Mucosa of stomach (tissue), 1 donor: Measurements from ENCODE around the gene MYOD1.

Experiments
- H3K27me3 ChIP-seq: one replicate; pipeline ENCODE4 v1.7.0; 2013; ENCODE audit warnings: mild to moderate bottlenecking, low read length; ENCODE audit not compliant: control insufficient read depth, insufficient read depth
- H3K36me3 ChIP-seq: one replicate; pipeline ENCODE4 v1.7.0; 2013; ENCODE audit warnings: low read length; ENCODE audit not compliant: control insufficient read depth, insufficient read depth
- H3K4me1 ChIP-seq: one replicate; pipeline ENCODE4 v1.7.0; 2013; ENCODE audit warnings: mild to moderate bottlenecking, low read length; ENCODE audit not compliant: control insufficient read depth, insufficient read depth
- H3K4me3 ChIP-seq: one replicate; pipeline ENCODE4 v1.7.0; 2013; ENCODE audit warnings: low read length
- H3K9ac ChIP-seq: one replicate; pipeline ENCODE4 v1.7.0; 2013; ENCODE audit warnings: mild to moderate bottlenecking, low read length, moderate library complexity
- H3K9me3 ChIP-seq: one replicate; pipeline ENCODE4 v1.7.0; 2013; ENCODE audit warnings: mild to moderate bottlenecking, low read length, moderate library complexity; ENCODE audit not compliant: control insufficient read depth
- donor health status: Pancreatic carcinoma.

MYOD1 gene

DNA sequence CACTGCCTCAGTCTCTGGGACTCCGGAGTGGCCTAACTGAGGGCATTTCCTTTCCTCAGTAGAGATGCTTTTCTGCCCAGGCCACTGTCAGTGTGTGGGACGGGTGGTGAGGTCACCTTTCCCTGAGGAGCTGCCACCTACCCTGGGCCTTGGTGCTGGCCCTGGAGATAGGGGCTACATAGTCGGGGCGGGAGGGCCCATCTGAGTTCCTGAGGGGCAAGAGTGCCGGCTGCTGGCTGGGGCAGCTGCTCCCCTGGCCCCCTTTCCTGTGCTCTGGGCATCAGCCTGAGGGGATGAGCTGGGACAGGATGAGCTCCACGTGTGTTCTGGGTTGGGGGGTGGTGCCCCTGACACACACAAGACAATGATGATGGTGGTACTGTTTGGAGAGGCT is 20.6 kb downstream of the MYOD1 start:
- Histone ChIP-seq H3K4me1 (no peaks in the 10 kb centered on the region), H3K9ac (no peak overlapping the region), H3K36me3 (no peaks in the 10 kb centered on the region), H3K4me3 (no peak overlapping the region), H3K27me3 (peaks cover 50% of the 10 kb centered on the region), H3K9me3 (no peaks in the 10 kb centered on the region)

GRCh38 chr11:17740649-17741235 is 21.4 kb downstream of the MYOD1 start:
- Histone ChIP-seq H3K4me1 (no peaks in the 10 kb centered on the region), H3K27me3 (peaks cover 48% of the 10 kb centered on the region), H3K36me3 (no peaks in the 10 kb centered on the region), H3K4me3 (no peak overlapping the region), H3K9ac (no peak overlapping the region), H3K9me3 (no peaks in the 10 kb centered on the region)

- Histone ChIP-seq H3K9ac (no peak overlapping the region), H3K27me3 (peaks cover 40% of the 10 kb centered on the region), H3K4me3 (no peak overlapping the region), H3K4me1 (no peaks in the 10 kb centered on the region), H3K36me3 (no peaks in the 10 kb centered on the region), H3K9me3 (no peaks in the 10 kb centered on the region)
Measured at GRCh38 chr11:17741487-17741886, 22.1 kb downstream of the MYOD1 start.

DNA sequence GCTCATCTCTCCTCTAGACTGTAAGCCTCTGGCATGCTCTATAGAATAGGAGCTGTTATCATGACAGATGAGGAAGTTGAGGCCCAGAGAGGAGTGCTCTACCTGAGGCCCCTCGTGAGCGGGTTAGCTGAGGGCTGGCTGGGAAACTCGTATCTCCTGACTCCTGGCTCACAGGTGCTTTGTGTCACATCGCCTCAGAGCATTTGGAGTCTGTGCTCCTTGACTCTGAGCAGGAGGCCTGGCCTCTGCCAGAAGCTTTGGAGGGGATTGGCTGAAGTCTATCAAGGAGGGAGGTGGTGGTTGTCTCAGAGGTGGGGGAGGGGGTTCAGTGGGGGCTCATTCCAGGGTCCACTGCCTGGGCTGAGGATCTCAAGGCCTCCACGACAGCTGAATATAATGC is 22.6 kb downstream of the MYOD1 start:
- peaks cover 35% of the 10 kb centered on the region for H3K27me3 ChIP-seq
- H3K4me3 ChIP-seq: no peak overlapping the region
- no peaks in the 10 kb centered on the region for H3K9me3 ChIP-seq
- H3K9ac ChIP-seq: no peak overlapping the region
- H3K4me1 ChIP-seq: no peaks in the 10 kb centered on the region
- H3K36me3 ChIP-seq: no peaks in the 10 kb centered on the region

- Histone ChIP-seq H3K36me3 (no peaks in the 10 kb centered on the region), H3K9me3 (no peaks in the 10 kb centered on the region), H3K4me1 (no peaks in the 10 kb centered on the region), H3K27me3 (peaks cover 23% of the 10 kb centered on the region), H3K4me3 (no peak overlapping the region), H3K9ac (no peak overlapping the region)
Measured at GRCh38 chr11:17743026-17743807, 23.8 kb downstream of the MYOD1 start.

DNA sequence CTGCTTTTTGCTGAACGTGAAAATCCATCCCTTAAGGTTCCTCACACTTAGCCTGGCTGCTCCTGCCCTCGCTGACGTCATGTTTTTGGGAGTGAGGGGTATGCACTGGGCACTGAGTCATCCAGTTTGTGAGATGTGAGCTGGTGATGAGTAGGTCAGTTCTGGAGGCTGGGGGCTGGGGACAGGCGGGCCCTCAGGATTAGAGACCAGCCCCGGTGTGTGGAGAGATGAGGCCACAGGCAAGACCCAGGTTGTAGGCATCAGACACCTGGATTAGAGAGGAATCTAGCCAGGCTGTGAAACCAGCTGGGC is 24.4 kb downstream of the MYOD1 start:
- Histone ChIP-seq H3K4me1 (no peaks in the 10 kb centered on the region), H3K9ac (no peak overlapping the region), H3K36me3 (no peaks in the 10 kb centered on the region), H3K9me3 (no peaks in the 10 kb centered on the region), H3K27me3 (peaks cover 18% of the 10 kb centered on the region), H3K4me3 (no peak overlapping the region)

DNA sequence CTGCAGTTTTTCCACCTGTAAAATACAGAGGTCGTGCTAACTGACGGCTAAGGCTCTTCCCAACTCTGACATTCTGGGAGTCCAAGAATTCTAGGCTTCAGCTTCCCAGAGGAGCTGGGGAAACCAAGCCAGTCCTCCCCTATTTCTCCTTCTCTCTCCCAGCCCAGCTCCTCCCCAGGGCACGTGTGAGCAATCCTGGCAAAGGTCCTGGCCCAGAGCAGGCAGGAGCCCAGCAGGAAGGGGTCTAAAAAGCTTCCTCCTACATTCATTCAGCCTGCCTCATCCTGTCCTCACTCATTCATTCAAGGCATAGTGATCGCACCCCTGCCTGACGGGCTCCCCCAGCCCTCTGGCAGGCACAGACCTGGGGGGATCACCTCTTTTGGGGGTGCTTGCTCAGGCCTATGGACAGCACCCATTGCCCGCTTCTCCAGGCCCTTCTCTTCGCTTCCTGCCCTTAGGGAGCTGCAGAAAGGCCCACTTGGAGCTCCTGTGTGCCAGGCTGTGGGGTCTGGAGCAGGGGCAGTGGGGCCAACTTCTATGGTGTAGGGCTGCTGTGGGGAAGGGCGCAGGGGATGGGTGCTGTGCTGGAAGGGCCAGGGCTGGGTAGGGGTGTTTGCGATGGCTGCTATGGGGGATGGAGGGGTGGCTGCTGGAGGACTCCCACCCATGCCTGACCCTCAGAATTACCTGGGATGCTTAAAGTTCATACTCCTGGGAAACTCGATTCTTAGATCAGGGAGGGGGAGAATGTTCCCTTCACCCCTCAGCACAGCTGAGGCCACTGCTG is 25.0 kb downstream of the MYOD1 start:
- Histone ChIP-seq H3K27me3 (peaks cover 12% of the 10 kb centered on the region), H3K9me3 (no peaks in the 10 kb centered on the region), H3K9ac (no peak overlapping the region), H3K36me3 (no peaks in the 10 kb centered on the region), H3K4me3 (no peak overlapping the region), H3K4me1 (no peaks in the 10 kb centered on the region)

GRCh38 chr11:17745023-17745772 is 25.8 kb downstream of the MYOD1 start:
- Histone ChIP-seq H3K4me3 (no peak overlapping the region), H3K4me1 (no peaks in the 10 kb centered on the region), H3K27me3 (peaks cover 3% of the 10 kb centered on the region), H3K9ac (no peak overlapping the region), H3K9me3 (no peaks in the 10 kb centered on the region), H3K36me3 (no peaks in the 10 kb centered on the region)

DNA sequence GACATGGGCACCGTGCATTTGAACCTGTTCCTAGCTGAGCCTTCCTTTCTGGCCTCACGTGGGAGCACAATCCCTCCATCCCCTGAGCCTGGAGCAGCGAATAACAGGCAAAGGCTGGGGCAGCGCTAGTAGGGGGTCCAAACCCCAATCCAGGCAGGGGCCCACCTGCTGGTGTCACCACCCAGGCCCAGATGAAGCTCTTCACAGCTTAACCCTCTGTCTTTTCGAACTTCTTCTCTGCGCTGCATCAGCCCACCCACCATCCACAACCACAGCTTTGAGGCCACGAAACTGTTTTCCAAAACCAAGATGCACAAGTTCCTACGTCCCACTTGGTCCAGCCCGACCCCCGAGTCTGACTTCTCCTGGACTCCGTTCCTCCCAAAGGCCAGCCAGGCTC is 26.7 kb downstream of the MYOD1 start:
- Histone ChIP-seq H3K9ac (no peak overlapping the region), H3K9me3 (no peaks in the 10 kb centered on the region), H3K27me3 (no peaks in the 10 kb centered on the region), H3K36me3 (no peaks in the 10 kb centered on the region), H3K4me3 (no peak overlapping the region), H3K4me1 (no peaks in the 10 kb centered on the region)

DNA sequence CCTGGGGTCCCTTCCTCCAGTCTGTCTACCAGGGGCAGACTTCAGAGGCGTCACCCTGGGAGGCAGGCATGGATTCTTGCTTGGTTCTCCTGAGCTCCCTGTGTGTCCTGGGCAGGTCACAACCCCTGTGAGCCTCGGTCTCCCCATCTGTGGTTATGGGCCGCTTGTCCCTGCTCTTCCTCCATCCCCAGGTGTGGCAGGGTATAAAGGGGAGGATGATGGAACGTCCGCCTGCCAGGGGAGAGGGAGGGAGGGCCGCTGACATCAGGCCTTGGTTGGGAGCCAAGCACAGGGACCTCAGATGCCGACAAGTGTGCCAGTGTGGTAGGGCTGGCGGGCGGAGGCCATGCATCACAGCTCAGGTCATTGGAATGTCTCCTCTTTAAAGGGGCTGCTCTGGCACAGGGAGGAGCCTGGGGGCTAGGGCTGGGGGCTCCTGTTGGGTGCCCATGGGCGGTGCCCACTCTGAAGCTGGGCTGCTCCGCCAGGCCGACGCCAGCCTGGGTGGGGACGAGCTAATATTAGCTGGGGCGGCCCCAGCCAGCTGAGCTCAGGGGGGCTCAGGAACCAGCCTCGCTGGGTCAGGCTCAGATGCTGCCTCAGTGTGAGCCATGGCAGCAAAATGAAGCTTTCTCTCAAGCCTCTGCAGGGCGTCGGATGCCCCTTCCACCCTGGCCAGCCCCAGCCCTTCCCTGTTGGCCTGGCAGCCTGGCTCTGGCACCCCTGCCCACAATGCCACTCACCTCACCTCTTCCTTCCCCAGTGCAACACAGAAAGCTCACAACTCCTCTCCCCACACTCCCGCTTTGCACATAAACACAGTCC is 28.0 kb downstream of the MYOD1 start:
- Histone ChIP-seq H3K4me3 (no peak overlapping the region), H3K36me3 (no peaks in the 10 kb centered on the region), H3K9ac (no peak overlapping the region), H3K27me3 (no peaks in the 10 kb centered on the region), H3K9me3 (no peaks in the 10 kb centered on the region), H3K4me1 (no peaks in the 10 kb centered on the region)

GRCh38 chr11:17748044-17748443 is 28.7 kb downstream of the MYOD1 start:
- H3K9me3 ChIP-seq: no peaks in the 10 kb centered on the region
- no peaks in the 10 kb centered on the region for H3K36me3 ChIP-seq
- no peaks in the 10 kb centered on the region for H3K4me1 ChIP-seq
- H3K9ac ChIP-seq: no peak overlapping the region
- H3K4me3 ChIP-seq: no peak overlapping the region
- H3K27me3 ChIP-seq: no peaks in the 10 kb centered on the region
